GM12801 (cell line): ENCODE data around the gene PITPNB.

ENCODE experiments used
- TF ChIP-seq, protein P1 (sequence below): IDR thresholded peaks from one replicate; pipeline ENCODE4 v1.5.1; 2011; ENCODE audit warnings: control low read depth; ENCODE audit not compliant: insufficient read length; ENCODE audit errors: extremely low read depth

Gene PITPNB

DNA sequence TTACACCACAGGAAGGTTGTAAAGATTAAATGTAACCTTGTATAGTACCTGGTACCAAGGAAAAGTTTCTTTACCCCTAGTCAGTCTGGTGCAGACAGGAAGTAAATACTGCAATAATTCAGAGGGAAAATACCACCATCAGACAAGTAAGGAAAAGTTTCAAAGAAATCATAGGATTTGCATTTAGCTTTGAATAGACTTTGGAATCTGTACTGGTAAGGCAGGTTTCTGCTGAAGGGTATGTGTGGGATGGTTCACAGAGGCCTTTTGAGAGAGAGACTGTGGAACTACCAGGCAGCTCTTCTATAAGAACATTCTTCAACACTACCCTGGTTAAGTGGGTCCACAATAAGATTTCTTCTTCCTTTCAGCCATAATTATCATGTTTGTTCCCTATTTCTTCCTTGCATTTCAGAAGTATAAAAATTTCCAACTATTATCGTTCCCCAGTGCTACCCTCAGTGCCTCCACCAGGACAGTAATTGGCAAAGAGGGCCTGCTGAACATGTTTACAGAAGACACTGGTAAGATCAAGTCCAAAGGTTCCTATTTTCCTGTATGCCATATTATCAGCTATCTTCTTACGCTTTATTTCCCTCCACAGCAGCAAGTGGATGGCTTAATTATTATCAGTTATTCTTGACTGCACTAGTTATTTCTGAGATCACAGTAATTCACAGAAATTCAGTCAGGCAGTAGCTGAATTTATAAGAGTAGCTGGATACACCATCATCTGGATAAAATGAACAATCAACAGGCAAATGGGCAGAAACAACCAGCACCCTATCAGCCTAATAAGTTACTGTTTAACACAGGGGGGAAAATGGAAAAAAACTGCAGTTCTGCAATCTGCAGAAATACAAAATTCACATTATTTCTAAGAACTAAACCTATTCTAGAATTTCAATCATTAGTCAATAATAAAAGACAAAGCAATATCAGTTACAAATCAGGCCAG lies 48.5 kb downstream of the PITPNB start:
- TF ChIP-seq, protein P1, sequence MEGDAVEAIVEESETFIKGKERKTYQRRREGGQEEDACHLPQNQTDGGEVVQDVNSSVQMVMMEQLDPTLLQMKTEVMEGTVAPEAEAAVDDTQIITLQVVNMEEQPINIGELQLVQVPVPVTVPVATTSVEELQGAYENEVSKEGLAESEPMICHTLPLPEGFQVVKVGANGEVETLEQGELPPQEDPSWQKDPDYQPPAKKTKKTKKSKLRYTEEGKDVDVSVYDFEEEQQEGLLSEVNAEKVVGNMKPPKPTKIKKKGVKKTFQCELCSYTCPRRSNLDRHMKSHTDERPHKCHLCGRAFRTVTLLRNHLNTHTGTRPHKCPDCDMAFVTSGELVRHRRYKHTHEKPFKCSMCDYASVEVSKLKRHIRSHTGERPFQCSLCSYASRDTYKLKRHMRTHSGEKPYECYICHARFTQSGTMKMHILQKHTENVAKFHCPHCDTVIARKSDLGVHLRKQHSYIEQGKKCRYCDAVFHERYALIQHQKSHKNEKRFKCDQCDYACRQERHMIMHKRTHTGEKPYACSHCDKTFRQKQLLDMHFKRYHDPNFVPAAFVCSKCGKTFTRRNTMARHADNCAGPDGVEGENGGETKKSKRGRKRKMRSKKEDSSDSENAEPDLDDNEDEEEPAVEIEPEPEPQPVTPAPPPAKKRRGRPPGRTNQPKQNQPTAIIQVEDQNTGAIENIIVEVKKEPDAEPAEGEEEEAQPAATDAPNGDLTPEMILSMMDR = no peak

DNA sequence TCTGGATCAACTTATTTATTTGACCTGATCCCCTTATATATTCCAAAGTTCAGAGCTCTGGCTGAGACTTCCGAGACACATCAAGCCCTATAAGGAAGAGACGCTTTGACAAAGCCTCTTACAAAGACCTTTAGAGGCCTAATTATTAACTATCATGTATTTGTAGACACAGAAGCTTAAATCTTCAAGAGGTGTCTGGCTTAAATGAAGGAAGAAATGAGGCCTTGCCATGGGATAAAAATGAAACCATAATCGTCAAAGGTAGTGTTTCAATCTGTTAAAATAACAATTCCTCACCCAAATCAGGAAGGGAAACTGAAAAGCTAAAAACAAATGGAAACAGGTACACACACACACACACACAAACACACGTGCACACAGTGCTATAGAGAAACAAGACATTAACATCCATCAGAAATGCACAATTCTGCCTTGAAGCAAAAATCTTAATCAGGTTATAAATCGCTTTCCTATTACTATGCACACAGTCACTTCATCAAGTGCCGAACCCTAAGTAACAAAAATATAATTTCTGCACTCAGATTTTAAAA lies 50.2 kb downstream of the PITPNB start:
- TF ChIP-seq, protein P1 = no peak

DNA sequence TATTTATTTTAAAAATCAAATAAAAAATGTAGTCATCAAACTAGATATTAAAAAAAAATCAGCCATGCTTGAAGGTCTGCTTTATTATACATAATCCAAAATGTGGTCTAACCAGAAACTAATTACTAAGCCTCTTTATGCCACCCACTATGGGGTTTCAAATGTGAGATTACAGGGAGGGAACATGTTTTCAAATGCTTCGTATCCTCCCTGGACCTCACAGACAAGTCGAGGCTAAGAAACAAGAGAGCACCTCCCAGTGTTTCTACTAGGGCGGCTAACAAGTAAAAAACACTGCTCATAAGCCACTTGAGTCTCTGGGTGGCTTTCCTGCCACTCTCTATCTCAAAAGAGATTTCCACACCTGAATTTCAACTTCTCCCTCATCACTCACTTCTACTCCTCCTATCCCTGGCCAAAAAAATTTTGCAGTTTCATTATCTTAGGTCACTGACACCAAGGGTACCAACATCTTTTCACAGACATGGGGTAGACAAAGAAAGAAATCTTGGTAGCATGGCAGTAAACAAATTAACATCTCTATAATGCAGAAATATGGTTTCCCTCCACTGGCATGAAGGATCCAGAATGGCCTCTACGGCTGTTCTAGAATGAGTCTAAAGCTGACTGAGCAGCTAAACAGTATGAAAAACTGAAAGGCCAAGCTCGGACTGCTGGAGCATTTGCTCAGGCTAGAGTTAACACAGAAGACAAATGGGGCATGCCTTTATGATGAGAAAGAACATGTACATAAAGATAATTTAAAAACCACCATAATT lies 50.9 kb downstream of the PITPNB start:
- TF ChIP-seq, protein P1 = no peak

DNA sequence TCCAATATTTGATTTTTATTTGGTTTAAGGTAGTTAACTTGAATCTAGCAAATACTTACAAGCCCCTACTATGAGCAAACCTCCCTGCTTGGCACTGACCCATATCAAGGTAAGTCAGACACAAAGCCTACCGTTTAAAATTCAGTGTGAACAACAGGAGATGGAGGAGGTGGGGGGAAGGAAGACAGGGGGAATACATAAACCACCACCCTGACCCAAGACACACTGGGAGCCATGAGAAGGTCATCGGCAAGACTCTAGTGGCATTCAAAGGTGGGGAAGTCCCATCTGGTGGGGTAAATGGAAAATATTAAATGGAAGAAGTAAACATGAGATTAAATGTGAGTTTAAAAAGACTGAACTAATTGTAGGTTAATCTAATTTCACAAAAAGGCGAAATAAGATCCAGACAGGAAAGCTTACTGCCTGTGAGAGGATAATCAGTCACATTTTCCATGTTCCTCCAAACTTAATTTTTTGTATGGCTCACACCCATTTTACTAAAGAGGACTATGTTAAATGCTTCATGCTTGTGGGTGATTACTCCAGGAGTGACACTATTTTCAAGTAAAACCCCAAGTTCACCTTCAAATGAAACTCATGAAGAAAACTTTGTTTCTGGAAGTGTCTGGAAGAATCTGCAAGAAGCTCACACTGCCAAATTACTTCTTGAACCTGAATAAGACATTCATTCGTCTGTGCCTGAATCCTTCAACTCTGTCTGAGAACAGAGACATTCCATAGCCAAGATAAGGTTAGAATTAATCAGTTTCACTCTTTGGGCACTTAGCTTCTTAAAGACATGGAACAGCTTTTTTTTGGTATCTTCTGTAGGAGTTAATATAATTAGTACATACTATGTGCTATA lies 51.7 kb downstream of the PITPNB start:
- TF ChIP-seq, protein P1 = no peak

DNA sequence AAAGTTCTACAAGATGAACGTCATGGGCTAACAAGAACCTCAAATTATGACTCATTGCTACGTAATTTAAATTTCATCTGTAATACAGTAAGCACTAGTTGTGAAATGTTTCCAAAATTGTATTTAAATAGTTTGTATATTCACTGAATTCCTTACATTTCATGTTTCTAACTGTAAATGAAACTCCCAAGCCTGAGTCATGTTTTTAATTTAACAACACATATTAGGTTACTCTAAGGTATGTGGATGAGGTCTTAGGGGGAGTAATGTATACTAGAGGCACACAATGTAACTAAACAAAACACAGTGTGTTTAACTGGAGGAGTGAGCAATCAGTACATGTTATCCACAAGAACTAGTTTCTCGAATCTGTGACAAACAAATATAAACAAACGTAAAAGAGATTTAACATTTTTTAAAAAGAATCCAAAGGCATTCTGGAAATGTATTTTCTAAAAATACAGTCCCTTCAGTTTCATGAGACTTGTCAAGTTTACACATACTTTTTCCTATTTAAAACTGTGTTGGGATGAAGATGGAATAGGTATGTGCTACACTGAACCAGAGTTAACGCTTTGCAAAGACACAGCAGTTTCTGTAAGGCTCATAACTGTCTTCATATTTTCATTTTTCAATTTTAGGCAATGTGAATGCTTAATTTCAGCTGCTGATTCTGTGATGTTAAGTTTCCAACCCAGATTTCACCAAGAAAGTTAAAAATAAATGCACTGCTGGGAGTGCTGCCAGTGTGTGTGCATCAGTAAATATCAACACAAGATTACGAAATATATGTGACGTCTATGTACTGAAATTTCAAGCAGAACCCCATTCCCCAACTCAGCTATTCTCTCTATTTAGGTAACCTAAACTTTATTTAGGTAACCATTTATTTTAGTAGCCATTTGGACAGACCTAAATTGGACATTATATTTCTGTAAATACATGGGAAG lies 52.6 kb downstream of the PITPNB start:
- TF ChIP-seq, protein P1 = no peak

DNA sequence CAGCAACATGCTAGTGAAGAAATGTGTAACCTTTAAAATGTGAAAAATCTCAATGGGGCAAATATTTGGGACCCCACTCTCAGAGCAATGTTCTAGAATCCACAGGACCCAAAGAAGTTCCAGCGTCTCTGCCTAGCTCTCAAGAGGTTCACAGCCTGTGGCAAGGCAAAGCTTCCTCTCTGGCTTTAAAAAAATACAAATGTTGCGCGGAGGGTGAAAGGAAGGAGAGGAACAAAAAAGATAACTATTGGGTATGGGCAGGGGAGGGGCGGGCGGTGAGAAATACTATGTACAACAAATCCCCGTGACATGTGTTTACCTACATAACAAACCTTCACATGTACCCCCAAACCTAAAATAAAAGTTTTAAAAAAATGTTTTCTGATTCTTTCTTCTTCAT lies 53.6 kb downstream of the PITPNB start:
- TF ChIP-seq, protein P1 = no peak
